MCF 10A (cell line): ENCODE results near the gene TRIM25. TPM values are rescaled to one million over a fixed set of nuclear protein-coding genes. Genes with fewer than 3 reads are reported as not detected.

Experiments used
- BruUV-seq: library from RNA; stranded (reverse); fragments of 400-500 nt; replicated peaks from 2 replicates; lab custom pipeline; 2021; lab: Mats Ljungman, UMichigan
- CTCF ChIA-PET: fragments of 300-600 bp; sonication (Branson Sonifier 250); formaldehyde crosslinking; extraction: SDS; loops from one replicate; lab custom pipeline; 2021; ENCODE audit warnings: antibody characterized with exemption, inconsistent platforms; lab: Yijun Ruan, JAX
- POLR2A ChIA-PET: fragments of 300-600, 350-650 bp; sonication (Branson Sonifier 250); formaldehyde crosslinking; extraction: SDS; loops from one replicate; lab custom pipeline; 2020; ENCODE audit warnings: antibody characterized with exemption, inconsistent platforms; lab: Yijun Ruan, JAX
- DNase-seq: peaks from one replicate; pipeline ENCODE4 v3.0.0-alpha.2; 2018; ENCODE audit not compliant: unreplicated experiment
- H3K27ac Mint-ChIP-seq: one replicate; pipeline ENCODE4 v1.8.0; 2022; ENCODE audit warnings: mild to moderate bottlenecking, low read depth, mixed read lengths; ENCODE audit not compliant: unreplicated experiment
- H3K27me3 Mint-ChIP-seq: one replicate; pipeline ENCODE4 v1.8.0; 2022; ENCODE audit warnings: mixed read lengths; ENCODE audit not compliant: insufficient read depth, unreplicated experiment
- H3K36me3 Mint-ChIP-seq: one replicate; pipeline ENCODE4 v1.8.0; 2022; ENCODE audit warnings: mild to moderate bottlenecking, moderate library complexity, mixed read lengths; ENCODE audit not compliant: insufficient read depth, unreplicated experiment
- H3K4me1 Mint-ChIP-seq: one replicate; pipeline ENCODE4 v1.8.0; 2022; ENCODE audit warnings: mixed read lengths; ENCODE audit not compliant: insufficient read depth, unreplicated experiment
- H3K4me3 Mint-ChIP-seq: one replicate; pipeline ENCODE4 v1.8.0; 2022; ENCODE audit warnings: mild to moderate bottlenecking, moderate library complexity, mixed read lengths; ENCODE audit not compliant: unreplicated experiment
- H3K9me3 Mint-ChIP-seq: one replicate; pipeline ENCODE4 v1.8.0; 2022; ENCODE audit warnings: mixed read lengths; ENCODE audit not compliant: unreplicated experiment
- intact Hi-C: fragments of 100-400 bp; cut with micrococcal nuclease; formaldehyde crosslinking; loops from 2 replicates; pipeline ENCODE4 v1.14.1; 2022
- total RNA-seq: library from RNA; stranded (reverse); gene quantifications from 2 replicates; pipeline ENCODE4 v1.2.3, GENCODE V29; 2022
- TF ChIP-seq, protein P1 (sequence below): fragments of 200-600 bp; IDR thresholded peaks from one replicate; pipeline ENCODE4 v1.8.0; 2022; ENCODE audit warnings: antibody characterized with exemption, mild to moderate bottlenecking; ENCODE audit not compliant: unreplicated experiment

The TRIM25 gene
- total RNA-seq, 1 experiment from 2014 or later, result 178 TPM

DNA sequence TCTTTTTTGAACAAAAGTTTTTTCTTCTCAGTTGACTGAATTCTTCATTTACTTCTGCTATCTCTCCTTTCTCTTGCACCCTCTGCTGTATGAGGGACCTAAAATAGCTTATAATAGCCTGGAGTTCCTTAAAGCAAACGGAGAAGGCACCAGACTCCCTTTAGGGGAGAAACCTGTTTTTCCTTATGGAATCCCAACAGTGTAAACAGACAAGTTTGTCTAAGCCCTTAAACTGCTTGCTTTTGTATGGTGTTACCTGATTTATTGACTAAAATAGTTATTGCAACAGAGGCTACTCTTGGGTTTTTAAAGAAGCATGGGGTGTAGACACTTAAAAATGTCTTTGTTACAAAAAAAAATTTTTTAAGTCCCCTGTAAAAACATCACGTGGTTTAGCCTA lies 12.9 kb upstream of the TRIM25 start:
- H3K27me3 Mint-ChIP-seq, result no peaks in the 10 kb centered on the region
- BruUV-seq, result no TSS peak
- no peak for DNase-seq
- H3K27ac Mint-ChIP-seq, result no peak overlapping the region
- H3K4me3 Mint-ChIP-seq, result no peak overlapping the region
- intact Hi-C loops, result no loop called here
- TF ChIP-seq, protein P1, sequence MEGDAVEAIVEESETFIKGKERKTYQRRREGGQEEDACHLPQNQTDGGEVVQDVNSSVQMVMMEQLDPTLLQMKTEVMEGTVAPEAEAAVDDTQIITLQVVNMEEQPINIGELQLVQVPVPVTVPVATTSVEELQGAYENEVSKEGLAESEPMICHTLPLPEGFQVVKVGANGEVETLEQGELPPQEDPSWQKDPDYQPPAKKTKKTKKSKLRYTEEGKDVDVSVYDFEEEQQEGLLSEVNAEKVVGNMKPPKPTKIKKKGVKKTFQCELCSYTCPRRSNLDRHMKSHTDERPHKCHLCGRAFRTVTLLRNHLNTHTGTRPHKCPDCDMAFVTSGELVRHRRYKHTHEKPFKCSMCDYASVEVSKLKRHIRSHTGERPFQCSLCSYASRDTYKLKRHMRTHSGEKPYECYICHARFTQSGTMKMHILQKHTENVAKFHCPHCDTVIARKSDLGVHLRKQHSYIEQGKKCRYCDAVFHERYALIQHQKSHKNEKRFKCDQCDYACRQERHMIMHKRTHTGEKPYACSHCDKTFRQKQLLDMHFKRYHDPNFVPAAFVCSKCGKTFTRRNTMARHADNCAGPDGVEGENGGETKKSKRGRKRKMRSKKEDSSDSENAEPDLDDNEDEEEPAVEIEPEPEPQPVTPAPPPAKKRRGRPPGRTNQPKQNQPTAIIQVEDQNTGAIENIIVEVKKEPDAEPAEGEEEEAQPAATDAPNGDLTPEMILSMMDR, result no peak
- H3K4me1 Mint-ChIP-seq, result no peaks in the 10 kb centered on the region
- H3K36me3 Mint-ChIP-seq, result no peaks in the 10 kb centered on the region
- H3K9me3 Mint-ChIP-seq, result no peaks in the 10 kb centered on the region
- ChIA-PET CTCF (interaction anchor here (0.6 to 1.4 kb wide), 5 partner anchors 13 to 1496 kb away, joined by 3 to 7 read pairs (median 3); no protein-coding TSS in a partner anchor), POLR2A (interaction anchor here (0.6 to 1.1 kb wide), 2 partner anchors 92 to 1224 kb away, joined by 3 to 4 read pairs; no protein-coding TSS in a partner anchor)

DNA sequence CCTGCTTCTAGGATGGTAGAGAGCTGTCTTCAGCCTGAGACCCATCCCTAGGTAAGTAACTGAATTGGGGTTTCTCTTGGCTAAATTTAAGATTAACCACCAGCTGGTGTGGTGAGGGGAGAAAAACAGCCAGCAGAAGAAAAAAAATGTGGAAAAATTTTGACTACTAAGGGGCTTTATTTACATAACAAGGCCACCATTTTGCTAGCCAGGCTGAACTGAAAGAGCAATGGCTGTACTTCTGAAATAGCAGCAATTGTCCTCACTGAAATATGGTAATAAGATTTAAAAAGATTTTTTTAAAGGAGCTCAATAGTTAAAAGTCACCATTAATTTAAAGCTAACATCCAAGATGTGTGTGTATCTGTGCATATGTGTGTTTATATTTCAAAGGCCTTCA lies 12.4 kb upstream of the TRIM25 start:
- no TSS peak for BruUV-seq
- Mint-ChIP-seq H3K36me3 (no peaks in the 10 kb centered on the region), H3K27me3 (no peaks in the 10 kb centered on the region), H3K27ac (no peak overlapping the region), H3K4me3 (no peak overlapping the region), H3K4me1 (no peaks in the 10 kb centered on the region), H3K9me3 (no peaks in the 10 kb centered on the region)
- TF ChIP-seq, protein P1, result no peak
- CTCF ChIA-PET, result interaction anchor here (0.6 to 1.4 kb wide), 4 partner anchors 13 to 1496 kb away, joined by 3 to 7 read pairs (median 3); no protein-coding TSS in a partner anchor
- intact Hi-C loops, result no loop called here
- no peak for DNase-seq
- POLR2A ChIA-PET, result no interaction called here

DNA sequence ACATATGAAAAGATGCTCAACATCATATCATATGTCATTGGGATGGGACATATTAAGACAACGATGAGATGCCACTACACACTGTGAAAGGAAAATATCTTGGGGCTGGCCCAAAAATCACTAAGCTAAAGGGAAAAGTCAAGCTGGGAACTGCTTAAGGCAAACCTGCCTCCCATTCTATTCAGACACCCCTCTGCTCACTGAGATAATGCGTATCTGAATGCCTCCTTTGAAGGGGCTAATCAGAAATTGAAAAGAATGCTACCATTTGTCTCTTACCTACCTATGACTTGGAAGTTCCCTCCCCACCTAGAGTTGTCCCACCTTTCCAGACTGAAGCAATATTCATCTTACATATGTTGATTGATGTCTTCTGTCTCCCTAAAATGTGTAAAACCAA lies 11.2 kb upstream of the TRIM25 start:
- ChIA-PET CTCF (no interaction called here), POLR2A (no interaction called here)
- TF ChIP-seq, protein P1, result no peak
- Mint-ChIP-seq H3K9me3 (no peaks in the 10 kb centered on the region), H3K4me3 (no peak overlapping the region), H3K27ac (no peak overlapping the region), H3K27me3 (no peaks in the 10 kb centered on the region), H3K4me1 (peaks cover under 1% of the 10 kb centered on the region), H3K36me3 (no peaks in the 10 kb centered on the region)
- DNase-seq, result no peak
- intact Hi-C loops, result no loop called here
- no TSS peak for BruUV-seq

DNA sequence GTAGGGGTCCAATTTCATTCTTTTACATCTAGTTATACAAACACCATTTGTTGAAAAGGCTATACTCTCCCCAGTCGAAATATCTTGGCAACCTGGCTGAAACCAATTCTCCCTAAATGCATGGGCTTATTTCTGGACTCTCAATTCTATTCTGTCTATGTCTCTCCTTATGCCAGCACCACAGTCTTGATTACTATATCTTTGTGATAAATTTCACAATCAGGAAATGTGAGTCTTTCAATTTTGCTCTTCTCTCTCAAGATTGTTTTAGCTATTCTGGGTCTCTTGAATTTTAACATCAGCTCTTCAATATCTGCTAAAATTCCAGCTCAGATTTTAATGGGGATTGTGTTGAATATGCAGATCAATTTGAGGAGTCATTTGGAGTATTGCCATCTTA lies 5.9 kb upstream of the TRIM25 start:
- no peak for DNase-seq
- CTCF ChIA-PET, result interaction anchor here (0.6 to 2.3 kb wide), 4 partner anchors 11 to 151 kb away, joined by 3 to 11 read pairs (median 4); no protein-coding TSS in a partner anchor
- POLR2A ChIA-PET, result interaction anchor here (0.6 to 1.2 kb wide), 8 partner anchors 10 to 140 kb away, joined by 3 to 6 read pairs (median 4); no protein-coding TSS in a partner anchor
- intact Hi-C loops, result no loop called here
- Mint-ChIP-seq H3K4me1 (peaks cover 31% of the 10 kb centered on the region), H3K36me3 (no peaks in the 10 kb centered on the region), H3K9me3 (no peaks in the 10 kb centered on the region), H3K4me3 (no peak overlapping the region), H3K27ac (peak overlapping the region; percentile 33), H3K27me3 (no peaks in the 10 kb centered on the region)
- TF ChIP-seq, protein P1, result no peak
- BruUV-seq, result no TSS peak
